NCI-H2171 (cell line): ENCODE measurements around the gene ITM2C.

Source experiments
- DNase-seq: peaks from one replicate; lab custom pipeline; 2025; lab: John Stamatoyannopoulos, UW

Gene ITM2C, protein sequence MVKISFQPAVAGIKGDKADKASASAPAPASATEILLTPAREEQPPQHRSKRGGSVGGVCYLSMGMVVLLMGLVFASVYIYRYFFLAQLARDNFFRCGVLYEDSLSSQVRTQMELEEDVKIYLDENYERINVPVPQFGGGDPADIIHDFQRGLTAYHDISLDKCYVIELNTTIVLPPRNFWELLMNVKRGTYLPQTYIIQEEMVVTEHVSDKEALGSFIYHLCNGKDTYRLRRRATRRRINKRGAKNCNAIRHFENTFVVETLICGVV

GRCh38 chr2:230864605-230865306 is at the start of gene ITM2C:
ITM2C (plus strand) TSS chr2:230864942; CDS start chr2:230865026, 84 bp downstream.
- DNase-seq = peak; percentile 30

- DNase-seq = no peak
Measured at GRCh38 chr2:230815088-230815487, 49.7 kb upstream of the ITM2C start.

DNA sequence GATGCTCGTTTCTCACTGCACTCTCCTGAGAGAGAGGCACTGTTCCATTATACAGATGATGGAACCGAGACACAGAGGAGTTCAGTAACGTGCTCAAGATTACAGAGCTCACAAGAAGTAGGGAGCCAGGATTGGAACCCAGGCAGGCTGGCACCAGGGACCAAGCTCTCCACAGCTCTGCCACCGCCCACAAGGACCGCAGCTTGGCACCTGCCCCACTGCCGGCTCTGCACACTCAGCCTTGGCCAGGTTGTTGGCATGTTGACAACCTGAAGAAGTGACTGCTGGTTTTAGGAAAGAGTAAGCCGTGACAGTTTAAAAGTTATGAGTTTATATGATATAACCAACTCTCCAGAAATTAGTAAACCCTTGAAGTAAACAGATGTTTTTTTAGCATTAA is 48.0 kb upstream of the ITM2C start:
- no peak for DNase-seq

DNA sequence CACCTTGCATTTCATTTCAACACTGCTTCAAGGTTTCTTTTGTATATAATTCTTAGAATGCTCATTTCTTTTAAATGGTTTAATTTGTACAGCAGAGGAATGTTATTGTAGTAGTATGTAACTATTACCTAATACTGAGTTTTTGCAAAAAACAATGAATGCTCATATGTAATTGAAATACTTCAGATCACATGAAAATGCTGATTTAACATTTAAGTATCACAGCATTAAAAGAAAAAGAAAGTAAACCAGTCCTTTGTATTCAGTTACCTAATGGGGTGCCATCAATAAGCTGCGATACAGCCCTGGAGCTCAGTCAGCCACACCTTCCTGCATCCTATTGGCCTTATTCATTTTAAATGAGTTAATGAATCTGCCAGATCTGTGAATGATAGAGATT is 45.3 kb upstream of the ITM2C start:
- no peak for DNase-seq

- DNase-seq = no peak
Measured at GRCh38 chr2:230821261-230821990, 43.3 kb upstream of the ITM2C start.

DNA sequence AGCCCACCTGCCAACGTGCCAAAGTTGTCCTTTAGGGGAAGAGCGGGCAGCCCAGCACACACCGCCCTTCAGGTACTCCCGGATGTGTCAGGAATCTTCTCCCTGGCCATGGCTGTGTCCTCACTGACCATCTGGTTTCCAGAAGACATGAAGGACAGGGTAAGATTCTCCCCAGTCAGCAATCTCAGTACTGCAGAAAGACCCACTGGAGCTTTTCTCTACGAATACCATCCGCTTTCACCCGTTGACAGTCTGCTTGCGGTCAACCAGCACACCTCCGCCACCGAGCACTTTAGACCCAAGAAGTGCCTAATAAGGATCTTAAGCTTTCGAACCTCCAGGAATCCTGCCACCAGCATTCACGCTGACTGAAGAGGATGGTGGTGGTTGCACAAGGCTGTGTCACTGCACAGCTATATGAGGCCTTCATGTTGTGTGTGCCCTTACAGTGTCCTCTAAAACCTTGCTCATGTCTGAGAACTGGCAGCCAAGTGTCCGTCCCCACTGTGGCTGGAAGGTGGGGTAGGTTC is 42.7 kb upstream of the ITM2C start:
- no peak for DNase-seq

GRCh38 chr2:230823264-230823964 is 41.3 kb upstream of the ITM2C start:
- DNase-seq = no peak

DNA sequence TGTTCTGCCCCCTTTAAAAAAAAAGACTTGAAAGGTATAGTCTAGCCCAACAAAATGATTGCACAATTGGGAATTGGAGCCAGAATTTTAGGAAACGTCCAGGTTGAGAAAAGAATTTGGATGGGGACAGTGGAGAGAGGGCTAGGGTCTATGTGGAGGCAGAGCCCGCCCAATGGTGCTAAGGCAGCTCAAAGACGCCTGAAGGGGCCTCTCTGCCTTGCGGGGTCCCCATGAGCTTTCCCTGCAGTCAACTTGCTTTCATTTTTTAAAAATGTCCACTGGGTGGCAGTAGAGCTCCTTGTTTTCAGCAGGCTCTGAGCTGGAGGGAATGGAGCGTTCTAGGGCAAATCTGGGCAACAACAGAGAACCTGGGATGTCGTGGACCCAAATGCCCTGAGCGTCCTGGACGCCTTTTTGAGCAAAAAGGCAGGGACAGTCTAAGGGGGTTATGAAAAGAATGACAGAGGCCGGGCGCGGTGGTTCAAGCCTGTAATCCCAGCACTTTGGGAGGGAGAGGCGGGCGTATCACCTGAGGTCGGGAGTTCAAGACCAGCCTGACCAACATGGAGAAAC is 40.2 kb upstream of the ITM2C start:
- peak; percentile 15 for DNase-seq

DNA sequence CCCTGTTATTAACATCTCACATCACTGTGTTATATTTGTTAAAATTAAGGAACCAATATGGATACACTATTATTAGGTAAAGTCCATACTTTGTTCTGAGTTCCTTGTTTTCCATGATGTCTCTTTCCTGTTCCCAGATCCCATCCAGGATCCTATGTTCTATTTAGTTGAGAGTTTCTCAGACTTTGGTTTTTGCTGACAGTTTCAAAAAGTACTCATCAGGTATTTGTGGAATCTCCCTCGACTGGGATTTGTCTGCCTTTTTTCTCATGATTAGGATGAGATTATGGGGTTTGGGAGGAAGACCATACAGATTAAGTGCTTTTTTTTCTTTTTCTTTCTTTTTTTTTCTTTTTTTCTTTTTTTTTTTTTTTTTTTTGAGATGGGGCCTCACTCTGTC is 39.4 kb upstream of the ITM2C start:
- no peak for DNase-seq

DNA sequence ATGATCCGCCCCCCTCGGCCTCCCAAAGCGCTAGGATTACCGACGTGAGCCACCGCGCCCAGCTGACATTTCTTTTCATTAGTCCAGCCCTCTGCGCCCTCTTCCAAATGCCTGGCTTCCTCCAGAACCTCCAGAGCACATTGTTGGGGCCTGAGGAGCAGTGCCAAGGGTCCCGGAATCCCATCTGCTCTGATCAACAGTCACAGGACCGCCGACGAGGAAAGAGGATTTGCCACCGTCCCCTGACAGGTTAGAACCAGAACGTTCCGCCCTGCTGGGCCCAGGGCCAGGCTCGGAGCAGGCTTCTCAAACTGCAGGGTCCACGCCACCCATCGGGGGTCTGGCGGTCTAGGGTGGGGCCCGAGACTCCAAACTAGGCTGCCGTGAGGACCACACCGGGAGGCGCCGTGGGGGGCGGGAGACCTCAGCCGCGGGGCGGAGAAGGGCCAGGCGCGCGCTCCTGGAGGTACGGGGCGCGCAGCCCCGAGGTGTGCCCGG is 36.9 kb upstream of the ITM2C start:
- no peak for DNase-seq

GRCh38 chr2:230828272-230828961 is 36.3 kb upstream of the ITM2C start:
- no peak for DNase-seq

DNA sequence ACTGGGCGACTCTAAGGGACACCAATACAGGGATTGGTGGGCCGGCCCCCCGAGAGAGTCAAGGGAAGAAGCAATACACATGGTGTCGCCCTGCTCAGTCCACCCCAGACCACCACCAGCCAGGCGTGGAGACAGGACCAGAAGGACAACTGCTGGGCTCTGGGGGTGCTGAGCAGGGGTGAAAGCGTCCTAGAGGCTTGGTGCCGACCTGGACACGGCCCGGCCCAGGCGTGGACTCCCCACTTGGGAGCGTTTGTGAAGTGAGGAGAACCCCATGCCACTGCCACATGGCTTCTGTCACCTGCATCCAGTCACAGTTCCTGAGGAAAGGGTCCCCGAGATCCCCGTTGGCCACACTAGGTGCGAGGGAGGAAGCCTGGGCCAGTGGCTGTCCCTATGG is 35.4 kb upstream of the ITM2C start:
- no peak for DNase-seq

DNA sequence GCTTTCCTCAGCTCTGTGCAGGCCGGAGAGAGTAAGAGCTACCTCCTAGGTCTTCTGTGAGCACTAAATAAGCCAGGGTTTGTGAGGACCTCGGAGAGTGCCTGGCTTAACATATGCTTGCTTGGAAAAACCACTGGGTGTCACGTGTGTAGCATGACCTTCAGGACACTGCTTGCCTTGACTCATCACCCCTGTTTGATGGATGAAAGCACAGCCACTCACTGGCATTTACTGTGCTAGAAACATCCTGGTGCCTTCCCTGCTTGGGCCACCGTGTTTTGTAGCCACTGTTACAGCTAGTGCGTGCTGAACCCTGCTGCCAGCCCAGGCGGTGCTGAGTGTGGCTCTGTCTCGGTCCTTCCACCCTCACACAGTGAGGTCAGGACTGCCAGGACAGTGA is 34.8 kb upstream of the ITM2C start:
- no peak for DNase-seq

- DNase-seq = no peak
Measured at GRCh38 chr2:230830428-230830827, 34.3 kb upstream of the ITM2C start.

DNA sequence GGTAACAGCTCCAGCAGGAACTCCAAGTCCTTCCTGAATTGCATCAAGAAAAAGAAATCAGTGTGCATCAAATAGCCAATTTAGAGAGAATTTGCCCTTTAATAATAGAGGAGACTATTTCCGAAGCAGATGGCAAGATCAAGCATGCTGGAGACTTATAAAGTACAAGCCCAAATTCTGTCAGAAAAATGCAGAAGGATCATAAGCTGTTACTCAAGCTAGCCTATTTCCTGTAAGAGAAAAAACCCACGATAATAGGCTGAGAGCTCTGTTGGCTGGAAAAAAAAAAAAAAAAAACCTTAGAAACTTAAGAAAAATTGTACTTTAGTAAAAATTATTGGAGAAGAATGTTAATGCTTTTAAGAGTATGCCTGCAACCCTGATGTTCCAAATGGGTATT is 24.4 kb upstream of the ITM2C start:
- DNase-seq = no peak

- DNase-seq = no peak
Measured at GRCh38 chr2:230842473-230842872, 22.3 kb upstream of the ITM2C start.

GRCh38 chr2:230843132-230843531 is 21.6 kb upstream of the ITM2C start:
- no peak for DNase-seq

GRCh38 chr2:230846360-230846759 is 18.4 kb upstream of the ITM2C start:
- DNase-seq = no peak

GRCh38 chr2:230847883-230848388 is 16.8 kb upstream of the ITM2C start:
- DNase-seq = peak; percentile 14

- DNase-seq = no peak
Measured at GRCh38 chr2:230849633-230850357, 14.9 kb upstream of the ITM2C start.
